NB4 (cell line): ENCODE data around the gene OPALIN.
A peak's percentile ranks its signal among the peaks of the same experiment; 100 is the strongest.

Experiments used
- CTCF ChIP-seq: IDR thresholded peaks from one replicate; pipeline ENCODE4 v1.5.1; 2012; ENCODE audit warnings: low read depth, low read length
- POLR2A ChIP-seq: IDR thresholded peaks from 2 replicates; pipeline ENCODE4 v1.6.1; 2011; ENCODE audit warnings: mild to moderate bottlenecking; ENCODE audit not compliant: insufficient read length; ENCODE audit errors: extremely low read depth

- TF ChIP-seq CTCF, result peak; percentile 97
- TF ChIP-seq POLR2A, result no peak
Observed at GRCh38 chr10:96374985-96375830, 16.4 kb upstream of the OPALIN start.
